Chondrocyte (in vitro differentiated cells): ENCODE results near the gene LRRC4C. TPM values are rescaled to one million over a fixed set of nuclear protein-coding genes. Genes with fewer than 3 reads are reported as not detected.
A peak's percentile ranks its signal among the peaks of the same experiment; 100 is the strongest.

Experiments used
- DNase-seq: peaks from one replicate; pipeline ENCODE4 v3.0.0; 2021; ENCODE audit warnings: mixed read lengths, low spot score
- H3K27ac Mint-ChIP-seq: one replicate; pipeline ENCODE4 v1.8.0; 2021; ENCODE audit warnings: mild to moderate bottlenecking, moderate library complexity, mixed read lengths; ENCODE audit not compliant: unreplicated experiment
- H3K27me3 Mint-ChIP-seq: 2 replicates; pipeline ENCODE4 v1.8.0; 2021; ENCODE audit warnings: low read depth, mixed read lengths
- H3K36me3 Mint-ChIP-seq: 2 replicates; pipeline ENCODE4 v1.8.0; 2021; ENCODE audit warnings: low read depth, mixed read lengths
- H3K4me1 Mint-ChIP-seq: 2 replicates; pipeline ENCODE4 v1.8.0; 2021; ENCODE audit warnings: low read depth, mild to moderate bottlenecking, mixed read lengths
- H3K4me3 Mint-ChIP-seq: one replicate; pipeline ENCODE4 v1.8.0; 2021; ENCODE audit warnings: mild to moderate bottlenecking, moderate library complexity, mixed read lengths; ENCODE audit not compliant: unreplicated experiment
- H3K9me3 Mint-ChIP-seq: 2 replicates; pipeline ENCODE4 v1.8.0; 2021; ENCODE audit warnings: low read depth, mixed read lengths
- total RNA-seq: library from RNA; stranded (reverse); gene quantifications from 3 replicates; pipeline ENCODE4 v1.2.1, GENCODE V29; 2021
- TF ChIP-seq, protein P1 (sequence below): fragments of 200-600 bp; sonication (generic); IDR thresholded peaks from 2 replicates; pipeline ENCODE4 v1.5.0; 2021; ENCODE audit warnings: antibody characterized with exemption, mild to moderate bottlenecking, moderate library complexity

The LRRC4C gene
- total RNA-seq, 1 donor from 2014 or later: 0.72 TPM

DNA sequence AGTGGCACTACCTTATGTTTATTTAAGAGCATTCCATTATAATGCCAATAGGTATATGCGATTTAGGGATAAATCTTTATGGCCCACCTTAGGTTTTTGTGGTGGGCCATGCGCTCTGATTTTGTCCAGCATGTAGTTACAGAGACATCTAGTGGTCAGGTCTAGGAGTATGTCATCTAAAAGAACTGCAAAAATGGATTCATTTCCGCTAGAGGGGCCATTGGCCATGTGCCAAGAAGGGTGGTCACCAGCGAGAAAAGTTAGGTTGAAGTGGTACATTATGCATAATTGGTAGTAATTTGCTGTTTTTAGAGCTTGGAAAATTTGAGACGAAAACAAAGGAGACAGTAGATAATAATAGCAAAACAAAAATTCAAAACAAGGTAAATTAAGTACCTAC is 27.7 kb downstream of the LRRC4C start:
- no peak for DNase-seq
- Mint-ChIP-seq H3K4me1 (no peaks in the 10 kb centered on the region), H3K36me3 (no peaks in the 10 kb centered on the region), H3K4me3 (no peak overlapping the region), H3K9me3 (no peaks in the 10 kb centered on the region), H3K27me3 (peaks cover 6% of the 10 kb centered on the region), H3K27ac (no peak overlapping the region)
- TF ChIP-seq, protein P1, sequence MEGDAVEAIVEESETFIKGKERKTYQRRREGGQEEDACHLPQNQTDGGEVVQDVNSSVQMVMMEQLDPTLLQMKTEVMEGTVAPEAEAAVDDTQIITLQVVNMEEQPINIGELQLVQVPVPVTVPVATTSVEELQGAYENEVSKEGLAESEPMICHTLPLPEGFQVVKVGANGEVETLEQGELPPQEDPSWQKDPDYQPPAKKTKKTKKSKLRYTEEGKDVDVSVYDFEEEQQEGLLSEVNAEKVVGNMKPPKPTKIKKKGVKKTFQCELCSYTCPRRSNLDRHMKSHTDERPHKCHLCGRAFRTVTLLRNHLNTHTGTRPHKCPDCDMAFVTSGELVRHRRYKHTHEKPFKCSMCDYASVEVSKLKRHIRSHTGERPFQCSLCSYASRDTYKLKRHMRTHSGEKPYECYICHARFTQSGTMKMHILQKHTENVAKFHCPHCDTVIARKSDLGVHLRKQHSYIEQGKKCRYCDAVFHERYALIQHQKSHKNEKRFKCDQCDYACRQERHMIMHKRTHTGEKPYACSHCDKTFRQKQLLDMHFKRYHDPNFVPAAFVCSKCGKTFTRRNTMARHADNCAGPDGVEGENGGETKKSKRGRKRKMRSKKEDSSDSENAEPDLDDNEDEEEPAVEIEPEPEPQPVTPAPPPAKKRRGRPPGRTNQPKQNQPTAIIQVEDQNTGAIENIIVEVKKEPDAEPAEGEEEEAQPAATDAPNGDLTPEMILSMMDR: peak; percentile 78

DNA sequence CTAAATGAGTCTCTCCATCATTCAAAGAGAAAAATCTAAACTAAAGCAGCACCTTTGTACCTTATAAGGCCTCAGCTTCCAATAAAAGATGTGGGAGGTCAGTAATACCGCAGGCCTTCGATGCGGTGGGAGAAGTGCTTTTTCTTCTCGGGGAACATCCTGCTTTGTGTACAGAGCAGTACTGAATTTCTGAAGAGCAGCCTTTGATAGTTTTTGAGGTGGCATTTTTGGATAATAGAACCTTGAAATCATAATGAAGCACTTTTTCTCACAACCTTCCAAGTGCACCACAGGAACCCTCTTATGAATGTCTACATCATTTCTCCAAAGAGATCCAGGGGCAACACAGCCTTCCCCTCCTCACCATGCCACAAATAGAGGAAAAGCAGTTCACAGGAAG is 39.6 kb downstream of the LRRC4C start:
- TF ChIP-seq, protein P1: no peak
- Mint-ChIP-seq H3K4me1 (no peaks in the 10 kb centered on the region), H3K27me3 (peaks cover 2% of the 10 kb centered on the region), H3K9me3 (peaks cover 2% of the 10 kb centered on the region), H3K27ac (no peak overlapping the region), H3K4me3 (no peak overlapping the region), H3K36me3 (no peaks in the 10 kb centered on the region)
- no peak for DNase-seq

DNA sequence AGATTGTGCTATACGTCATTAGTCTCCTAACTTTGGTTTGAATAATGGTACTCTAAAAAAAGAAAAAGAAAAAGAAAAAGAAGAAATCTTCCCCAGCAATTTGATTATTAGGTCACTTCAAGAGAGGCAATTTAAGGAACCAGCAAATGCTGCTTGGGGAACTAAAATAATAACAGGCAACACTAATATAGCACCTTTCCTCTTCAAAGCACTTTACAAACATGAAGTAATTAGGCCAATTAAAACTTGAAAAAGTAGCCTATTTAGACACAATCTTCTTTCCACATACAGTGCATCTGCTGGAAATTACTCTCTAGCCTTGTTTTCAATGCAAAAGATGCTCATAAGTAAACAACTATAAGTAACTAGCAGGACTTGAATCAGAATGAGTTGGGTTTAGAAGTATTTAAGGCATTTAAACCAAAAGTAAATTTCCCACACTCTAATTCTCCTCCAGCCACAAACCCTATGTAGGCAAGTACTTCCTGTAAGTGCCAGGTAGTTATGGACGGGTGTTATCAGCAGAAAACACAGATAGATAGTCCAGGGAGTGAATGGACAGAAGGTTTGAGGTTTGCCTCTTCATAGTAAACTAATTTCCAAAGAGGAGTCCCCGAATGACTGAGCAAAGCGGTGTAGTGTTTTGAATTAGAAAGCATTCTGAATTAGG is 44.5 kb downstream of the LRRC4C start:
- Mint-ChIP-seq H3K36me3 (no peaks in the 10 kb centered on the region), H3K27ac (no peak overlapping the region), H3K4me1 (no peaks in the 10 kb centered on the region), H3K9me3 (no peaks in the 10 kb centered on the region), H3K4me3 (no peak overlapping the region), H3K27me3 (peaks cover 2% of the 10 kb centered on the region)
- no peak for DNase-seq
- TF ChIP-seq, protein P1: no peak

DNA sequence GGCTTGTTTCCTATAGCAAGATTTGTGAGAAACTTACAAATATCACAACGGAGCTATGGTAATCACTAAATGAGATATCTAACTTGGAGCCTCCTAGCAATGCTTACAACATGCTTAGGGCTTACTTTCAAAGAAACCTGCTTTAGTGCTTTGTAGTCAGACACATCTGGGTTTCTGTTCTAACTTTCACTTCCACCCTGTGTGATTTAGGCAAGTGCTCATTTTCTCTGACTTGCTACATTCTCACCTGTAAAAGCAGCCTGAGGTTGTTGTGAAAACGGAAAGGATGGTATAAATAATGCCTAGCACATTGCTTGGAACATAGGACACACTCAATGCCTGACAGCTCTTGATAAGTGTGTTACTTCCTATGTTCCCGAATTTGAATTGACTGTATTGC is 45.6 kb downstream of the LRRC4C start:
- TF ChIP-seq, protein P1: no peak
- no peaks in the 10 kb centered on the region for H3K9me3 Mint-ChIP-seq
- no peak overlapping the region for H3K4me3 Mint-ChIP-seq
- peaks cover 2% of the 10 kb centered on the region for H3K27me3 Mint-ChIP-seq
- no peak overlapping the region for H3K27ac Mint-ChIP-seq
- DNase-seq: no peak
- H3K4me1 Mint-ChIP-seq: no peaks in the 10 kb centered on the region
- H3K36me3 Mint-ChIP-seq: no peaks in the 10 kb centered on the region

DNA sequence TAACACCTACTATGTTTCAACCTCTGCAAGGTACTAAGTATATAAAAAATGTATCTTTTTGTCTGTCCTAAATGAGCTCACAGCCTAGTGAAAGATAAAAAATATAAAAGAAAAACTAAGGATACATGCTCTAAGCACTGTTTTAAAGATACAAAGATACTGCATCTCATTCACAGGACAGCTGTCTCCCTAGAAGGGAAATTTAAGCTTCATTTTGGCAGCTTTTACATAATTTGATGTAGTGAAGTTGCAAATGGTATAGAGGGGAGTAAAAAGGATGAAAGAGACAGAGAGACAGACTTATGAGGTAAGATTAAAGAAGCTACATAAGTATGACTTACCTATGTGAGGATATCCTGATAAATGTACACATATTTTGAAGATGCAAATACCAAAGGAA is 53.6 kb downstream of the LRRC4C start:
- DNase-seq: no peak
- TF ChIP-seq, protein P1: no peak
- Mint-ChIP-seq H3K4me1 (no peaks in the 10 kb centered on the region), H3K27me3 (no peaks in the 10 kb centered on the region), H3K9me3 (no peaks in the 10 kb centered on the region), H3K4me3 (no peak overlapping the region), H3K36me3 (no peaks in the 10 kb centered on the region), H3K27ac (no peak overlapping the region)
